Panc1 (cell line): Measurements from ENCODE around the gene PIP5K1C. TPM values are rescaled to one million over a fixed set of nuclear protein-coding genes. Genes with fewer than 3 reads are reported as not detected.

Source experiments
- ATAC-seq: fragments of 200-7000 bp; cut with Tn5 transposase; 2 replicates; pipeline ENCODE4 v1.9.1; 2020; ENCODE audit warnings: mild to moderate bottlenecking, moderate library complexity
- BruUV-seq: library from RNA; stranded (reverse); fragments of 400-500 nt; replicated peaks from 2 replicates; lab custom pipeline; 2021; lab: Mats Ljungman, UMichigan
- CTCF ChIA-PET: fragments of 300-600 bp; sonication (Branson Sonifier 250); formaldehyde crosslinking; loops from one replicate; lab custom pipeline; 2022; ENCODE audit warnings: antibody characterized with exemption; lab: Charles Lee
- POLR2A ChIA-PET: fragments of 300-600 bp; sonication (Branson Sonifier 250); formaldehyde crosslinking; loops from one replicate; lab custom pipeline; 2022; ENCODE audit warnings: antibody characterized with exemption; lab: Charles Lee
- DNase-seq: peaks from one replicate; pipeline ENCODE4 v3.0.0-alpha.2; 2010; ENCODE audit warnings: low read depth, low spot score
- H3K27ac ChIP-seq: 2 replicates; pipeline ENCODE4 v1.5.1; 2011; ENCODE audit warnings: mild to moderate bottlenecking, low read length, inconsistent platforms
- H3K27me3 ChIP-seq: fragments of 200-500 bp; sonication (Bioruptor generic); 2 replicates; pipeline ENCODE4 v1.6.0; 2014; ENCODE audit warnings: low read length, inconsistent platforms; ENCODE audit not compliant: control insufficient read depth, insufficient read depth
- H3K36me3 ChIP-seq: fragments of 200-500 bp; sonication (Bioruptor generic); 2 replicates; pipeline ENCODE4 v1.5.1; 2014; ENCODE audit warnings: inconsistent platforms, mild to moderate bottlenecking, low read length, moderate library complexity; ENCODE audit not compliant: control insufficient read depth, insufficient read depth
- H3K4me1 ChIP-seq: 2 replicates; pipeline ENCODE4 v1.5.1; 2011; ENCODE audit warnings: inconsistent platforms, mild to moderate bottlenecking, low read length, moderate library complexity; ENCODE audit not compliant: control insufficient read depth, insufficient read depth
- H3K4me3 ChIP-seq, 2 experiments: 2 replicates each; pipeline ENCODE4 v1.5.1; 2011 to 2012; ENCODE audit warnings: low read depth in 2 of 2, low read length in 2 of 2, mild to moderate bottlenecking in 2 of 2, inconsistent platforms in 1 of 2, moderate library complexity in 1 of 2
- H3K9me3 ChIP-seq: fragments of 200-500 bp; sonication (Bioruptor generic); 2 replicates; pipeline ENCODE4 v1.5.1; 2014; ENCODE audit warnings: low read depth, mild to moderate bottlenecking, inconsistent platforms, low read length, moderate library complexity; ENCODE audit not compliant: control insufficient read depth, insufficient read depth
- POLR2AphosphoS5 ChIP-seq: IDR thresholded peaks from 2 replicates; pipeline ENCODE4 v1.6.1; 2012; ENCODE audit warnings: mild to moderate bottlenecking, low read depth, low read length, moderate library complexity
- SIN3A ChIP-seq: IDR thresholded peaks from 2 replicates; pipeline ENCODE4 v1.6.1; 2012; ENCODE audit warnings: low read depth, mild to moderate bottlenecking, low read length, moderate library complexity, borderline replicate concordance; ENCODE audit not compliant: insufficient read depth
- TCF7L2 ChIP-seq: IDR thresholded peaks from 2 replicates; pipeline ENCODE4 v1.6.1; 2011; ENCODE audit warnings: mild to moderate bottlenecking, low read depth, low read length, inconsistent platforms
- in situ Hi-C: cut with HindIII; loops from 2 replicates; pipeline ENCODE4 v1.10.0; 2016; ENCODE audit warnings: low sequenced_read_pairs, low pct_unique_long_range_greater_than_20kb
- intact Hi-C: fragments of 100-400 bp; cut with micrococcal nuclease; formaldehyde crosslinking; loops from one replicate; pipeline ENCODE4 v1.10.0; 2022; ENCODE audit not compliant: unreplicated experiment
- total RNA-seq: library from RNA; stranded (reverse); gene quantifications from one replicate; pipeline ENCODE4 v1.2.1, GENCODE V29; 2021; ENCODE audit not compliant: unreplicated experiment
- TF ChIP-seq, protein P1 (sequence below), 2 experiments: IDR thresholded peaks; 2 replicates each; pipeline ENCODE4 v1.6.1; 2011 to 2012; ENCODE audit warnings: low read depth in 2 of 2, control low read depth in 1 of 2, low read length in 1 of 2, mild to moderate bottlenecking in 1 of 2, moderate library complexity in 1 of 2; ENCODE audit not compliant: insufficient read depth in 1 of 2
- TF ChIP-seq, protein P2 (sequence below): fragments of 450-650 bp; IDR thresholded peaks from 2 replicates; pipeline ENCODE4 v1.5.1; 2017; ENCODE audit warnings: mild to moderate bottlenecking

Gene PIP5K1C
- total RNA-seq, 1 experiment from 2014 or later = 30.6 TPM

DNA sequence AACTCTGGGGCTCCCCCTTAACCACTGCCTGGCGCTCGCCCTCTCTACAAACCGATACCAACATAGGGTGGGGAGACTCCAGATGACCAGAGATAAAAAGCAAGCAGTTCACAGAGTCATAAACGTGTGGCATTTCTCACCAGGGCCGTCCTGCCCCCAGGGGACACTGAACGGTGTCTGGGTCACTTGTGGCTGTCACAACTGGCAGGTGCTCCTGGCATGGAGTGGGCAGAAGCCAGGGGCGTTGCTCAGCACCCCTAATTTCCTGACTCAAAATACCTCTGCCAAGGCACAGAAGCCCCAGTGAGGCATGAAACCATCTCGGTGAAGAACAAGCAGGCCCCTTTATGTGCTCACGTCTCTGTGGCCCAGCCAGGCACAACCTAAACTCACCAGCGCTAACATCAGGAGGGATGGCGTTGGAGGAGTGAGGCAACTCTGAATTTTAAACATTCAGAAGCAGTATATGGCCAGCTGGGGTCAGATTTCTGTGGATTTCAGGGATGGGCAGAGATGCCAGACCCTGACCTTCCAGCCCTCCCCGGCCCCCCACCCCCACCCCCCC is 1.8 kb downstream of the PIP5K1C start:
- no peak overlapping the region for H3K4me3 ChIP-seq
- H3K27ac ChIP-seq = no peak overlapping the region
- H3K27me3 ChIP-seq = no peaks in the 10 kb centered on the region
- intact Hi-C loops = no loop called here
- POLR2A ChIA-PET = interaction anchor here (0.6 kb wide), 1 partner anchor 277 kb away, joined by 9 read pairs; no protein-coding TSS in a partner anchor
- ATAC-seq (no peak), DNase-seq (no peak)
- no peaks in the 10 kb centered on the region for H3K9me3 ChIP-seq
- H3K36me3 ChIP-seq = no peaks in the 10 kb centered on the region
- TF ChIP-seq, protein P1, sequence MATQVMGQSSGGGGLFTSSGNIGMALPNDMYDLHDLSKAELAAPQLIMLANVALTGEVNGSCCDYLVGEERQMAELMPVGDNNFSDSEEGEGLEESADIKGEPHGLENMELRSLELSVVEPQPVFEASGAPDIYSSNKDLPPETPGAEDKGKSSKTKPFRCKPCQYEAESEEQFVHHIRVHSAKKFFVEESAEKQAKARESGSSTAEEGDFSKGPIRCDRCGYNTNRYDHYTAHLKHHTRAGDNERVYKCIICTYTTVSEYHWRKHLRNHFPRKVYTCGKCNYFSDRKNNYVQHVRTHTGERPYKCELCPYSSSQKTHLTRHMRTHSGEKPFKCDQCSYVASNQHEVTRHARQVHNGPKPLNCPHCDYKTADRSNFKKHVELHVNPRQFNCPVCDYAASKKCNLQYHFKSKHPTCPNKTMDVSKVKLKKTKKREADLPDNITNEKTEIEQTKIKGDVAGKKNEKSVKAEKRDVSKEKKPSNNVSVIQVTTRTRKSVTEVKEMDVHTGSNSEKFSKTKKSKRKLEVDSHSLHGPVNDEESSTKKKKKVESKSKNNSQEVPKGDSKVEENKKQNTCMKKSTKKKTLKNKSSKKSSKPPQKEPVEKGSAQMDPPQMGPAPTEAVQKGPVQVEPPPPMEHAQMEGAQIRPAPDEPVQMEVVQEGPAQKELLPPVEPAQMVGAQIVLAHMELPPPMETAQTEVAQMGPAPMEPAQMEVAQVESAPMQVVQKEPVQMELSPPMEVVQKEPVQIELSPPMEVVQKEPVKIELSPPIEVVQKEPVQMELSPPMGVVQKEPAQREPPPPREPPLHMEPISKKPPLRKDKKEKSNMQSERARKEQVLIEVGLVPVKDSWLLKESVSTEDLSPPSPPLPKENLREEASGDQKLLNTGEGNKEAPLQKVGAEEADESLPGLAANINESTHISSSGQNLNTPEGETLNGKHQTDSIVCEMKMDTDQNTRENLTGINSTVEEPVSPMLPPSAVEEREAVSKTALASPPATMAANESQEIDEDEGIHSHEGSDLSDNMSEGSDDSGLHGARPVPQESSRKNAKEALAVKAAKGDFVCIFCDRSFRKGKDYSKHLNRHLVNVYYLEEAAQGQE (IDR thresholded peaks at IDR 0.05; ENCODE audit: insufficient read depth in 1 of 2, low read depth in 2 of 2, low read length in 1 of 2) = no peak
- TF ChIP-seq POLR2AphosphoS5 (no peak), SIN3A (no peak), TCF7L2 (no peak)
- TF ChIP-seq, protein P2, sequence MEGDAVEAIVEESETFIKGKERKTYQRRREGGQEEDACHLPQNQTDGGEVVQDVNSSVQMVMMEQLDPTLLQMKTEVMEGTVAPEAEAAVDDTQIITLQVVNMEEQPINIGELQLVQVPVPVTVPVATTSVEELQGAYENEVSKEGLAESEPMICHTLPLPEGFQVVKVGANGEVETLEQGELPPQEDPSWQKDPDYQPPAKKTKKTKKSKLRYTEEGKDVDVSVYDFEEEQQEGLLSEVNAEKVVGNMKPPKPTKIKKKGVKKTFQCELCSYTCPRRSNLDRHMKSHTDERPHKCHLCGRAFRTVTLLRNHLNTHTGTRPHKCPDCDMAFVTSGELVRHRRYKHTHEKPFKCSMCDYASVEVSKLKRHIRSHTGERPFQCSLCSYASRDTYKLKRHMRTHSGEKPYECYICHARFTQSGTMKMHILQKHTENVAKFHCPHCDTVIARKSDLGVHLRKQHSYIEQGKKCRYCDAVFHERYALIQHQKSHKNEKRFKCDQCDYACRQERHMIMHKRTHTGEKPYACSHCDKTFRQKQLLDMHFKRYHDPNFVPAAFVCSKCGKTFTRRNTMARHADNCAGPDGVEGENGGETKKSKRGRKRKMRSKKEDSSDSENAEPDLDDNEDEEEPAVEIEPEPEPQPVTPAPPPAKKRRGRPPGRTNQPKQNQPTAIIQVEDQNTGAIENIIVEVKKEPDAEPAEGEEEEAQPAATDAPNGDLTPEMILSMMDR = no peak
- CTCF ChIA-PET = interaction anchor here (0.6 kb wide), 1 partner anchor 24 kb away, joined by 3 read pairs; no protein-coding TSS in a partner anchor
- BruUV-seq = TSS peak; percentile 73
- in situ Hi-C loops = no loop called here
- H3K4me1 ChIP-seq = no peaks in the 10 kb centered on the region

DNA sequence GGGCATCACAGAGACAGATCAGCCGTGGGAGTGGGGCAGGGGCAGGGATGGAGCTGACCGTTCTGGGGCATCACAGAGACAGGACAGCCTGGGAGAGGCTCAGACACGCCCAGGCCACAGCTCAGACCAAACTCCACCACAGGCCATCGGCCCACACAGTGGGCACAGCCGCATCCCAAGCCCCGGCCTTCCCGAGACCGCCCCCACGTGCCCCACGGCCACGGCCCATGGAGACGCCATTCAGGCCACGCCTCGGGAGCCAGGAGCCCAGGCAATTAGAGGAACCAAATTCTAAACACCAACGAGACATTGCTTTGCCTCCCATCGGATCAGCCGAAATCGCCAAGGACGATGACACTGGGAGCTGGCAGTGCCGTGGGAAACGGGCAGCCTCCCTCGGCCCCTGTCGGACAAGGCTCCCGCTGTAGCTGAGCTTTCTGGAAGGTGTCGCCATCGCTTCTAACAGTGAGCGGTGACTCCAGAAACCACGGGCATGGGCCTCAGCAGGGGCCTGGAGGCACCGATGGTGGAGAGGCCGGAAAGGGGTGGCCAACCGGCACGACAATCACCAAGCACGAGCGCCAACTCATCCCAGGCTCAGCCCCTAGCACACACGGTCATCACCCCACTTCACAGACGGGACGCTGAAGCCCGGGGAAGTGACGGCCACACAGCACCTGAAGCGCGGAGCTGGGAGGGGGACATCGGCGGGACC is 2.4 kb downstream of the PIP5K1C start:
- in situ Hi-C loops = no loop called here
- CTCF ChIA-PET = interaction anchor here (0.6 kb wide), 1 partner anchor 24 kb away, joined by 3 read pairs; no protein-coding TSS in a partner anchor
- intact Hi-C loops = no loop called here

More for the DNA sequence above, 2.4 kb downstream of the PIP5K1C start:
- POLR2A ChIA-PET = interaction anchor here (0.6 kb wide), 1 partner anchor 278 kb away, joined by 9 read pairs; no protein-coding TSS in a partner anchor
- no TSS peak for BruUV-seq
- H3K9me3 ChIP-seq = no peaks in the 10 kb centered on the region
- ATAC-seq = no peak
- H3K4me3 ChIP-seq = no peak overlapping the region
- H3K27ac ChIP-seq = no peak overlapping the region
- no peaks in the 10 kb centered on the region for H3K4me1 ChIP-seq
- DNase-seq = no peak
- no peaks in the 10 kb centered on the region for H3K36me3 ChIP-seq
- no peaks in the 10 kb centered on the region for H3K27me3 ChIP-seq
- TF ChIP-seq POLR2AphosphoS5 = no peak
- TF ChIP-seq, protein P1 (IDR thresholded peaks at IDR 0.05; ENCODE audit: insufficient read depth in 1 of 2, low read depth in 2 of 2, low read length in 1 of 2) = no peak
- no peak for TF ChIP-seq SIN3A
- TF ChIP-seq, protein P2 = no peak
